ENCODE results near the gene DYRK3.

DNA sequence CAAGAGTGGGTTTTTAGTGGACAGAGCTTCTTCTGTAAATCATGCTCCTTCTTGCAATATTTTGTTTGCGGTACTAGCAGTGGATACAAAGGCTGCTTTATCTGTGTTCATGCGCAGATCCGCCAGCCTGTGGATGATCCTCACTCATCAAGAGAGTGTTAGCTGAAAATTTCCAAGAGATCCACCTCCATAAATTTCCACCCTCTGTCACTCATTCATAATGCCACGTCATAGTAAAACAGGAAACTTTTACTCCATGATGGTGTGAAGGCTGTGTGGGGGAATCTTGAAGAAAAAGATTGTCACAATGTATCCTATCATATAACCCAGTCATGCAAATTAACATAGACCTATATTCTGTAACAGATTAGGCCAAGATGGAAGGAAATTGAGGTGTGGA lies 44.9 kb downstream of the DYRK3 start:
- TF ChIP-seq JUND (IDR thresholded peaks at IDR 0.05; ENCODE audit: low read length) = no peak
- TF ChIP-seq, protein P1, sequence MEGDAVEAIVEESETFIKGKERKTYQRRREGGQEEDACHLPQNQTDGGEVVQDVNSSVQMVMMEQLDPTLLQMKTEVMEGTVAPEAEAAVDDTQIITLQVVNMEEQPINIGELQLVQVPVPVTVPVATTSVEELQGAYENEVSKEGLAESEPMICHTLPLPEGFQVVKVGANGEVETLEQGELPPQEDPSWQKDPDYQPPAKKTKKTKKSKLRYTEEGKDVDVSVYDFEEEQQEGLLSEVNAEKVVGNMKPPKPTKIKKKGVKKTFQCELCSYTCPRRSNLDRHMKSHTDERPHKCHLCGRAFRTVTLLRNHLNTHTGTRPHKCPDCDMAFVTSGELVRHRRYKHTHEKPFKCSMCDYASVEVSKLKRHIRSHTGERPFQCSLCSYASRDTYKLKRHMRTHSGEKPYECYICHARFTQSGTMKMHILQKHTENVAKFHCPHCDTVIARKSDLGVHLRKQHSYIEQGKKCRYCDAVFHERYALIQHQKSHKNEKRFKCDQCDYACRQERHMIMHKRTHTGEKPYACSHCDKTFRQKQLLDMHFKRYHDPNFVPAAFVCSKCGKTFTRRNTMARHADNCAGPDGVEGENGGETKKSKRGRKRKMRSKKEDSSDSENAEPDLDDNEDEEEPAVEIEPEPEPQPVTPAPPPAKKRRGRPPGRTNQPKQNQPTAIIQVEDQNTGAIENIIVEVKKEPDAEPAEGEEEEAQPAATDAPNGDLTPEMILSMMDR (IDR thresholded peaks at IDR 0.05; ENCODE audit: control extremely low read depth in 1 of 3, insufficient read depth in 1 of 3, low read depth in 1 of 3, low read length in 3 of 3) = no peak
- no peak for TF ChIP-seq CREB1 (IDR thresholded peaks at IDR 0.05)
- TF ChIP-seq SUZ12 (IDR thresholded peaks at IDR 0.05; ENCODE audit: low read length) = no peak
- no peak for TF ChIP-seq POLR2AphosphoS5 (IDR thresholded peaks at IDR 0.05; ENCODE audit: low read depth, low read length)
- TF ChIP-seq KDM1A (IDR thresholded peaks at IDR 0.05; ENCODE audit: borderline replicate concordance, low read length) = no peak
- TF ChIP-seq CHD1 (IDR thresholded peaks at IDR 0.05; ENCODE audit: low read depth, low read length) = no peak
- no peak for TF ChIP-seq POLR2A (IDR thresholded peaks at IDR 0.05; ENCODE audit: control extremely low read depth in 1 of 2, low read depth in 2 of 2, low read length in 2 of 2)
- TF ChIP-seq, protein P2, sequence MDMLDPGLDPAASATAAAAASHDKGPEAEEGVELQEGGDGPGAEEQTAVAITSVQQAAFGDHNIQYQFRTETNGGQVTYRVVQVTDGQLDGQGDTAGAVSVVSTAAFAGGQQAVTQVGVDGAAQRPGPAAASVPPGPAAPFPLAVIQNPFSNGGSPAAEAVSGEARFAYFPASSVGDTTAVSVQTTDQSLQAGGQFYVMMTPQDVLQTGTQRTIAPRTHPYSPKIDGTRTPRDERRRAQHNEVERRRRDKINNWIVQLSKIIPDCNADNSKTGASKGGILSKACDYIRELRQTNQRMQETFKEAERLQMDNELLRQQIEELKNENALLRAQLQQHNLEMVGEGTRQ (IDR thresholded peaks at IDR 0.05; ENCODE audit: low read length) = no peak
- TF ChIP-seq ZNF274 (IDR thresholded peaks at IDR 0.05; ENCODE audit: borderline replicate concordance, extremely low read depth, low read length) = no peak
- no peak for TF ChIP-seq CEBPB (IDR thresholded peaks at IDR 0.05; ENCODE audit: low read depth, low read length)
- no peak for TF ChIP-seq SRF (IDR thresholded peaks at IDR 0.05; ENCODE audit: low read depth, low read length)

All from H1 (cell line).